Breast epithelium (tissue), 4 donors: ENCODE data around the gene PCBP3. TPM values are rescaled to one million over a fixed set of nuclear protein-coding genes. Genes with fewer than 3 reads are reported as not detected.

Experiments used
- DNase-seq, 2 donors: peaks; one replicate each; pipeline ENCODE4 v3.0.0-alpha.2; 2019; ENCODE audit warnings: low spot score in 2 of 2
- H3K27ac ChIP-seq, 2 donors: fragments of 200-600 bp; sonication (generic) in 1 of 2; one replicate each; pipeline ENCODE4 v1.5.1; 2016 to 2019; ENCODE audit warnings: mild to moderate bottlenecking in 1 of 2
- H3K27me3 ChIP-seq, 2 donors: fragments of 200-600 bp; sonication (generic) in 1 of 2; one replicate each; pipeline versions ENCODE4 v1.5.1 to v1.6.0; 2017 to 2019; ENCODE audit warnings: control low read depth in 1 of 2, mild to moderate bottlenecking in 1 of 2
- H3K36me3 ChIP-seq: fragments of 200-600 bp; one replicate; pipeline ENCODE4 v1.5.1; 2019
- H3K4me1 ChIP-seq, 2 donors: fragments of 200-600 bp; sonication (generic); one replicate each; pipeline ENCODE4 v1.5.1; 2016 to 2019; ENCODE audit warnings: control low read depth in 1 of 2
- H3K4me3 ChIP-seq, 3 donors: fragments of 200-600 bp; sonication (generic); 1 replicate in 2 of 3; 2 replicates in 1 of 3; pipeline ENCODE4 v1.5.1; 2016 to 2019; ENCODE audit warnings: mild to moderate bottlenecking in 3 of 3, moderate library complexity in 2 of 3
- H3K9me3 ChIP-seq, 2 donors: fragments of 200-600 bp; sonication (generic) in 1 of 2; one replicate each; pipeline ENCODE4 v1.5.1; 2016 to 2019; ENCODE audit warnings: control low read depth in 1 of 2
- CTCF ChIP-seq, 3 donors: fragments of 450-650 bp; IDR thresholded peaks; one replicate each; pipeline ENCODE4 v1.5.1; 2016 to 2017; ENCODE audit warnings: antibody characterized with exemption in 3 of 3, mild to moderate bottlenecking in 3 of 3, moderate library complexity in 3 of 3
- POLR2A ChIP-seq: fragments of 450-650 bp; IDR thresholded peaks from one replicate; pipeline ENCODE4 v1.6.1; 2016; ENCODE audit warnings: antibody characterized with exemption, mild to moderate bottlenecking, moderate library complexity
- POLR2AphosphoS5 ChIP-seq, 3 donors: sonication (generic); formaldehyde crosslinking; IDR thresholded peaks; one replicate each; pipeline ENCODE4 v1.6.1; 2017; ENCODE audit warnings: antibody characterized with exemption in 3 of 3
- intact Hi-C: fragments of 100-400 bp; cut with DNase I; formaldehyde crosslinking; loops from one replicate; pipeline ENCODE4 v1.15.1; 2023; ENCODE audit warnings: low total_unique reads
- total RNA-seq, 3 donors: library from RNA; depleted of rRNA; stranded (reverse); fragments of >200 nt; gene quantifications; one replicate each; pipeline ENCODE4 v1.1.0, GENCODE V29; 2016

The PCBP3 gene
- total RNA-seq, 3 donors from 2014 or later, result 3.4 to 13.8 (median 4.6) TPM

GRCh38 chr21:45900034-45900868, 256.7 kb downstream of the PCBP3 start:
- Histone ChIP-seq H3K27ac (no peak overlapping the region), H3K36me3 (no peaks in the 10 kb centered on the region), H3K27me3 (peaks cover 0 to 8% of the 10 kb centered on the region in 2 donors), H3K4me3 (no peak overlapping the region), H3K4me1 (no peaks in the 10 kb centered on the region), H3K9me3 (no peaks in the 10 kb centered on the region)
- no peak for TF ChIP-seq POLR2A
- no peak for TF ChIP-seq POLR2AphosphoS5 (IDR thresholded peaks at IDR 0.05)
- TF ChIP-seq CTCF (IDR thresholded peaks at IDR 0.05), result no peak
- no peak for DNase-seq
- intact Hi-C loops, result no loop called here

GRCh38 chr21:45901061-45901690, 257.7 kb downstream of the PCBP3 start:
- no peak overlapping the region for H3K4me3 ChIP-seq
- H3K27ac ChIP-seq, result no peak overlapping the region
- no peaks in the 10 kb centered on the region for H3K9me3 ChIP-seq
- H3K36me3 ChIP-seq, result no peaks in the 10 kb centered on the region
- intact Hi-C loops, result no loop called here
- TF ChIP-seq POLR2AphosphoS5 (IDR thresholded peaks at IDR 0.05) (no peak), POLR2A (no peak), CTCF (IDR thresholded peaks at IDR 0.05) (no peak)
- no peak for DNase-seq
- no peaks in the 10 kb centered on the region for H3K4me1 ChIP-seq
- H3K27me3 ChIP-seq, result peaks cover 0 to 8% of the 10 kb centered on the region in 2 donors

- H3K36me3 ChIP-seq, result no peaks in the 10 kb centered on the region
- H3K27me3 ChIP-seq, result peaks cover 0 to 2% of the 10 kb centered on the region in 2 donors
- TF ChIP-seq POLR2A (no peak), POLR2AphosphoS5 (IDR thresholded peaks at IDR 0.05) (no peak), CTCF (IDR thresholded peaks at IDR 0.05) (no peak)
- no peak overlapping the region for H3K4me3 ChIP-seq
- H3K9me3 ChIP-seq, result no peaks in the 10 kb centered on the region
- H3K4me1 ChIP-seq, result no peaks in the 10 kb centered on the region
- DNase-seq, result no peak
- intact Hi-C loops, result no loop called here
- H3K27ac ChIP-seq, result no peak overlapping the region
Observed at GRCh38 chr21:45902292-45902995, 258.9 kb downstream of the PCBP3 start.

- no peaks in the 10 kb centered on the region for H3K27me3 ChIP-seq
- no peaks in the 10 kb centered on the region for H3K4me1 ChIP-seq
- H3K9me3 ChIP-seq, result no peaks in the 10 kb centered on the region
- DNase-seq, result no peak
- H3K27ac ChIP-seq, result no peak overlapping the region
- H3K4me3 ChIP-seq, result no peak overlapping the region
- TF ChIP-seq POLR2A, result no peak
- no peak for TF ChIP-seq CTCF (IDR thresholded peaks at IDR 0.05)
- intact Hi-C loops, result no loop called here
- no peaks in the 10 kb centered on the region for H3K36me3 ChIP-seq
Observed at GRCh38 chr21:45905196-45905595, 261.7 kb downstream of the PCBP3 start.
